ENCODE results near the gene IZUMO4. TPM values are rescaled to one million over a fixed set of nuclear protein-coding genes. Genes with fewer than 3 reads are reported as not detected.

IZUMO4 gene
- total and polyA plus RNA-seq, 5 donors from 2014 or later = 0.47 to 16.5 (median 0.78) TPM

GRCh38 chr19:2148482-2149135, 51.9 kb downstream of the IZUMO4 start:
- ATAC-seq (ENCODE audit: low read depth in 2 of 2) (no peak), DNase-seq (peak in 1 of 3 donors; percentile 8)
- Histone ChIP-seq H3K9me3 (ENCODE audit: control insufficient read depth in 2 of 2, low read length in 2 of 2) (no peaks in the 10 kb centered on the region), H3K27me3 (ENCODE audit: control insufficient read depth, insufficient read depth, low read length) (no peaks in the 10 kb centered on the region), H3K4me1 (ENCODE audit: control insufficient read depth, insufficient read depth, low read length, poor library complexity, severe bottlenecking) (peaks cover 39% of the 10 kb centered on the region), H3K36me3 (ENCODE audit: control insufficient read depth, insufficient read depth, low read length) (no peaks in the 10 kb centered on the region), H3K4me3 (ENCODE audit: low read depth, low read length) (peak overlapping the region; percentile 15), H3K27ac (ENCODE audit: insufficient read depth, low read length, poor library complexity, severe bottlenecking) (peak overlapping the region; percentile 44)
- H3K27ac Mint-ChIP-seq = peak overlapping the region in 2 of 3 donors; percentile 65 to 87
- H3K9me3 Mint-ChIP-seq = no peaks in the 10 kb centered on the region
- H3K36me3 Mint-ChIP-seq = no peaks in the 10 kb centered on the region
- peak overlapping the region; percentile 82 to 91 (median 89) for H3K4me3 Mint-ChIP-seq
- peaks cover 6 to 59% (median 27%) of the 10 kb centered on the region in 4 donors for H3K4me1 Mint-ChIP-seq
- peaks cover 7% of the 10 kb centered on the region for H3K27me3 Mint-ChIP-seq

Other genes starting within 250 kb of the IZUMO4 start
- gene REXO1, start 248.4 kb upstream of the IZUMO4 start, total RNA-seq = 103 TPM
- gene REXO1, start 248.4 kb upstream of the IZUMO4 start, polyA plus RNA-seq = 1 to 10 TPM; 2.5 to 5.5 (median 3.6) TPM
- gene KLF16, start 233.3 kb upstream of the IZUMO4 start, total RNA-seq = 40.6 TPM
- under 1 TPM; 0.28 to 0.86 (median 0.59) TPM for gene KLF16, start 233.3 kb upstream of the IZUMO4 start, polyA plus RNA-seq
- 148 TPM for gene ABHD17A, start 211.4 kb upstream of the IZUMO4 start, total RNA-seq
- 100 to 1,000 TPM; 139 to 202 (median 159) TPM for gene ABHD17A, start 211.4 kb upstream of the IZUMO4 start, polyA plus RNA-seq
- gene ADAT3, start 191.5 kb upstream of the IZUMO4 start, total RNA-seq = 6.9 TPM
- 1 to 10 TPM; 4.4 to 8.8 (median 6.0) TPM for gene ADAT3, start 191.5 kb upstream of the IZUMO4 start, polyA plus RNA-seq
- 20.8 TPM for gene SCAMP4, start 191.5 kb upstream of the IZUMO4 start, total RNA-seq
- gene SCAMP4, start 191.5 kb upstream of the IZUMO4 start, polyA plus RNA-seq = 10 to 100 TPM in 2 of 4 donors, 1 to 10 TPM in 2; 8.2 to 20.3 (median 10.0) TPM
- gene CSNK1G2, start 155.7 kb upstream of the IZUMO4 start, total RNA-seq = 101 TPM
- 10 to 100 TPM; 15.3 to 19.9 (median 17.3) TPM for gene CSNK1G2, start 155.7 kb upstream of the IZUMO4 start, polyA plus RNA-seq
- gene BTBD2, start 81.2 kb upstream of the IZUMO4 start, total RNA-seq = 58.6 TPM
- gene BTBD2, start 81.2 kb upstream of the IZUMO4 start, polyA plus RNA-seq = 1 to 10 TPM; 3.2 to 5.4 (median 4.7) TPM
- 340 TPM for gene MKNK2, start 45.7 kb upstream of the IZUMO4 start, total RNA-seq
- 10 to 100 TPM; 28.7 to 38.2 (median 32.0) TPM for gene MKNK2, start 45.7 kb upstream of the IZUMO4 start, polyA plus RNA-seq
- 131 TPM for gene MOB3A, start 589 bp upstream of the IZUMO4 start, total RNA-seq
- gene MOB3A, start 589 bp upstream of the IZUMO4 start, polyA plus RNA-seq = 10 to 100 TPM; 73.6 to 91.1 (median 88.0) TPM
- 78.0 TPM for gene AP3D1, start 54.7 kb downstream of the IZUMO4 start, total RNA-seq
- gene AP3D1, start 54.7 kb downstream of the IZUMO4 start, polyA plus RNA-seq = 10 to 100 TPM; 12.0 to 13.6 (median 12.9) TPM
- 39.3 TPM for gene DOT1L, start 67.0 kb downstream of the IZUMO4 start, total RNA-seq
- gene DOT1L, start 67.0 kb downstream of the IZUMO4 start, polyA plus RNA-seq = under 1 TPM; 0.17 to 0.47 (median 0.28) TPM
- 50.3 TPM for gene PLEKHJ1, start 139.4 kb downstream of the IZUMO4 start, total RNA-seq
- 100 to 1,000 TPM in 3 of 4 donors, 10 to 100 TPM in 1; 97.7 to 121 (median 108) TPM for gene PLEKHJ1, start 139.4 kb downstream of the IZUMO4 start, polyA plus RNA-seq
- gene SF3A2, start 139.9 kb downstream of the IZUMO4 start, total RNA-seq = 146 TPM
- 10 to 100 TPM; 13.5 to 26.0 (median 20.0) TPM for gene SF3A2, start 139.9 kb downstream of the IZUMO4 start, polyA plus RNA-seq
- gene AMH, start 152.4 kb downstream of the IZUMO4 start, total RNA-seq = 3.5 TPM
- not detected for gene AMH, start 152.4 kb downstream of the IZUMO4 start, polyA plus RNA-seq
- 0.99 TPM for gene JSRP1, start 159.5 kb downstream of the IZUMO4 start, total RNA-seq
- 1 to 10 TPM in 3 of 4 donors, under 1 TPM in 1; 0.89 to 2.4 (median 1.8) TPM for gene JSRP1, start 159.5 kb downstream of the IZUMO4 start, polyA plus RNA-seq
- not detected for gene PEAK3, start 185.3 kb downstream of the IZUMO4 start, total RNA-seq
- under 1 TPM; 0.10 to 0.32 (median 0.15) TPM for gene PEAK3, start 185.3 kb downstream of the IZUMO4 start, polyA plus RNA-seq
- gene LINGO3, start 211.2 kb downstream of the IZUMO4 start, total RNA-seq = 0.22 TPM
- 1 to 10 TPM; 3.0 to 5.3 (median 3.7) TPM for gene LINGO3, start 211.2 kb downstream of the IZUMO4 start, polyA plus RNA-seq
- gene LSM7, start 231.7 kb downstream of the IZUMO4 start, total RNA-seq = 83.9 TPM
- 100 to 1,000 TPM; 146 to 187 (median 169) TPM for gene LSM7, start 231.7 kb downstream of the IZUMO4 start, polyA plus RNA-seq
- 69.7 TPM for gene SPPL2B, start 231.8 kb downstream of the IZUMO4 start, total RNA-seq
- gene SPPL2B, start 231.8 kb downstream of the IZUMO4 start, polyA plus RNA-seq = 1 to 10 TPM; 4.3 to 7.4 (median 6.3) TPM